ENCODE data around the gene TENM4.
"Not testable (repeated sequence)": the region's sequence is repeated elsewhere in the genome, so short reads cannot be mapped to it uniquely, and the experiment has no call there.

Gene TENM4

DNA sequence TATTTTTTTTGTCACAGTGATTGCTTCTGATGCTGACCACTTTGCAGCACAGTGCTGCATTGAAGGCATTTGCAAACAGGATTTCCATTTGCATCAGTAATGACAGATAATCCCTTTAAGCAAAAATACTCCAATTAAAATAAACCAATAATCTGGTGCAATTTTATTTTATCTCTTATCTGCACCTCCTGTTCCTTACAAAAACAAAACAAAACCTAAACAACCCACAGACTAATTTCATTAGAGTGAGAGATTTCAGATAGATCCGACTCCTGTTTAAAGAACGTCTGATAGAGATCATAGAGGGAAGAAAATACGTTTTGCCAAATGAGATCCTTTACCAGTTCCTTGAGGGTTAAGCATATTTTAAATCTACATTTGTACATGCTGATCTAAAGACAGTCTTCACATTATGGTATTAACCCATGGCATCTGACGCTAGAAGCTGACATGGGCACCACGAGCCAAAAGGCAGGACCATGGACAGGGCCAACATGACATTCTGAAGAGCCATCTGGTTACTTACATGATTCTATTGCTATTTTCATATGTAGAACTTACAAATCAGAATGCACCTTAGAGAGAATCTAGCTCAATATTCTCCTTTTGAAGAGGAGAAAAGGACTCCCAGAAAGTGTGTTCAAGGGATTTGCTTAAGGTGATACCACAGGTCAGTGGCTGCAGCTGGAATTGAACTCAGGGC, 580.0 kb downstream of the TENM4 start:
- peak; percentile 12 for DNase-seq

DNA sequence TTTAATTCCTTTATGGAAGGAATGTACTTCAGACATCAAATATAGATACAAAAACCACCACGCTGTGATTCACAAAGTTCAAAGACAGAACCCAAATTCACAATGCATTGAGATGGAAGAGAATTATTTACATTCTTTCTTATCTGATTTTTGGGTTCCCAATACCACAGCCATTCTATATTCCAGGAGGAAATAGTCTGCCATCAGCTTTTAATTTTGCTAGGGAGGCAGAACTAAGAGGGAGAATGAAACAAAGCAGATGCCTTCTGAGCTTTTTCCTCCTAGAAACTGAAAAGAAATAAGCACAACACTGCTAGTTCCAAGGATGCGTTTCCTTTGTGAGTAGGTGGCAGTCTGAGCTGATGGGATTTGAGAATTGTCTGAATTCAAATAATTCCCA, 583.1 kb downstream of the TENM4 start:
- DNase-seq: no peak

DNA sequence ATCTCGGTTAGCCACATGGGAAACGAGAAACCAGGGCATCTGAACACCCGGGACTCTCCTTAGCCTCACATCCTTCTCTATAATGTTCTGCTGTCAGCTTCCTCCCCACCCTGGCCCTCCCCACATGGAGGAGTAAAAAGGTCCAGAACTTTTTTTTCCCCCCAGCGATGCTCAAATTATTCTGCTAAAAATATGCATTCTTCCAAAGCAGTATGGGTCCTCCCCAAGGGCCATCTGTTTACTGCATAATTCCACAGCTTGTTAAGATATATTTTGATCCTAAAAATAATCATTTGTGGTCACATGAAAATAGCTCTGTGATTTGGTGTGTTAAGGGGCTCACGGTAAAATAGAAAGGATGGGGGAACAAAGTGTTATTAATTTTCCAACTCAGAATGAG, 584.6 kb downstream of the TENM4 start:
- DNase-seq: no peak

DNA sequence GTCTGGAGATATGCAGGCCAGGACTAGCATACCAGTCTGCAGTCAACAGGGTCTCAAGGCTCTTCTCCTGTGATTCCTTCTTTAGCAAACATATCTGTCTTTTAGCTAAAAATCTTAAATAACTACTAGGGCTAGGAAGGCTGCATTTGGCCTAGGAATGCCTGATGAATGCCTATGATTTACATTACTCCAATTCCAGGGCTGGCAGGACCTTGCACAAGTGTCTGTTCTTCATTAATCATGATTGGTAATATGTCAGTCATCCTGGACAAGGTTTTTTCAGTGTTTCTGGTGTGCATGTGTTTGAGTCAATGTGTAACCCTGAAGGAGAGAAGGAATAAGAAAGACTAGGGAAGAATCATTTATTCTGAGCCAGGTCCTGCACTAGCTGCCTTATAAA, 585.7 kb downstream of the TENM4 start:
- no peak for DNase-seq

DNA sequence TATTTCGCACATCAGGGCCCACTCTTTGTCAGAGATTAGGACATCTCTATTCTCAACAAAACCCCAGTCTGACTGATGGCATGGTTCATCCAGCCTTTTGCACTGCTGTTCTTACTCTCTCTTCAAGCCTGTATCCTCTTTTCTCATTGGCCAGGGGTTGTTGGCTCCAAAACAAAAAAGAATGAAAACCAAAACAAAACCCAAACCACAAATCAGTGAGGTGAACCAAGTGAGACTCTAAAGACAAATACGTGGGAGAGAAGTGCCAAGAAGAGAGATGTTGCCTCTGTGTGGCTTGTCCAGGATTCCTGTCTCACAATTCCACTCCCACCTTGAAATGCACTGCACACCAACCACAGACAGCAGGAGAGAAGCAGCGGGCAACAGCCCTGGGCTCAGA, 587.3 kb downstream of the TENM4 start:
- DNase-seq: no peak

DNA sequence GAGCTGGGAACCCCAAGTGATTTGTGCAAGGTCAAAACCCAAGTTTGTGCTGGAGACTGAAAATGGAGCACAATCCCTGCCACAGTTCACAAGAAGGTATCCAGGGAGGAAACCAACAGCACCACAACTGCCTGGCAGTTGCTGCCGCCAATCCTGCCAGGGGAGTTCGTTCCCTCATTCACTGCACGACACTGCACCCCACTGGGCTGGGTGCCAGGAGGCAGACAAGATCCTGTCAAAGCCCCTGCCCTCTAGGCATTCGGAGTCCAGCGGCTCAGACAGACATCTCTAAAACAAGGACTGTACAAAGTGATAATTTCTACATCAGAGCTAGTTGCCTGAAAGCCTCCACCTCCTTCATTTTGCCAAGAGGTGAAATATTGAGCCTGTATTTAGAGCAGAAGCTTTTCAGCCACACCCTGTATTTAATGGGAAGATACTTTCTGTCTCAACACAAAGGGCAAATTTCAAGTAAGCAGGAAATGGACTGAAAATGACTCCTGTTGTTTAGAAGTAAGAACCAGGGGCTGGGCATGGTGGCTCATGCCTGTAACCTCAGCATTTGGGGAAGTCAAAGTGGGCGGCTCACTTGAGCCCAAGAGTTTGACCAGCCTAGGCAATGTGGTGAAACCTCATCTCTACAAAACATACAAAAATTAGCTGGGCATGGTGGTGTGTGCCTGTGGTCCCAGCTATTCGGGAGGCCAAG, 588.8 kb downstream of the TENM4 start:
- DNase-seq: peak; percentile 63

DNA sequence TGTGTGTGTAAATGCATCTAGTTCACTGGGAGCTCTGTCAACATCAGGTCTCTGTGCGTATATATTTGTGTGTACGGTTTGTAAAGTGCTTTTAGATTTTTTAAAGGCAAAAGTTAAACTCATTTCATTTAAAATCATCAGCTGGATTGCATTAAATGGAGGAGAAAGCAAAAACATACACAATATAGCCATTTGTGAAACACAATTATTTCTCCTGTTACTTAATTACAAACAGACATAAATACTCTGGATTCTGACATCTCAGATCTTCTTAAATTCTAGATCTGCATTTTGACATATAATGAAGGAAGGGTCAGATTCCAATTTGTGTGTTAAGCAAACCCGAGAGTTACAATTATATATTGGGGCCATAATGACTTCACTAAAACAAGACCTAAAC, 590.8 kb downstream of the TENM4 start:
- DNase-seq: no peak

DNA sequence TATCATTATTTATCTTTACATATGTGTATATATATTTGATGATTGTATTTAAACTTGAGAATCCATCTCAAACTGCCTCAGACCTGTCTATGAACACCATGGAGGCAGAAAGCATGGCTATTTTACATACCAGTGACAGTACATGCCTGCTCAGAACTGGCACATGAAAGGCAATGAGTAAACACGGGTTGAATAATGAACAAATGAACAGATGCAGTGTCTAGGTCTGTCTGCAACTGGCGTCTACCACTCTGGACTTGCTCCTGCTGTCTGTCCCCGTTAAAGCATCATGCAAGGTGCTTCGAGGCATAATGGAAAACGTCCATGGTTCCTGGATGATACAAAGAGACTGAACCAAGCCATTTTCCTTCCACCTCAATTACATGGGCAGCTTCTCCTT, 594.6 kb downstream of the TENM4 start:
- no peak for DNase-seq

DNA sequence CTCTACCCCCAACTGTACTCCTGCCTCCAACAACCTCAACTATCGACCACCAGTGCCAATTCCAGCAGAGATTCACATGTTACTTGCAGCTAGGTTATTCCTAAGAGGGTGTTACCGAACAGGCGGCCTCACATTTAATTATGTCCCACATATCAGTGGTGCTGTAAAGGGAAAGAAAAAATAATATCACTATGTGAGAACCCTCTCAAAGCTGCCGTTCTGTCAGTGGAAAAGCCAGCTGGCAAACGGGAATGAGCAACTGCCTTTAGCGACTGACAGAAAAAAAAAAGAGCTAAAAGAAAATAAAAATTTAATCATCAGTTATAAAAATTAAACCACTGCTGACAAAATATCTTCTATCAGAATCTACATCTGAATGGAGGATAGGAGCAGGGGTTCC, 595.3 kb downstream of the TENM4 start:
- DNase-seq: no peak

DNA sequence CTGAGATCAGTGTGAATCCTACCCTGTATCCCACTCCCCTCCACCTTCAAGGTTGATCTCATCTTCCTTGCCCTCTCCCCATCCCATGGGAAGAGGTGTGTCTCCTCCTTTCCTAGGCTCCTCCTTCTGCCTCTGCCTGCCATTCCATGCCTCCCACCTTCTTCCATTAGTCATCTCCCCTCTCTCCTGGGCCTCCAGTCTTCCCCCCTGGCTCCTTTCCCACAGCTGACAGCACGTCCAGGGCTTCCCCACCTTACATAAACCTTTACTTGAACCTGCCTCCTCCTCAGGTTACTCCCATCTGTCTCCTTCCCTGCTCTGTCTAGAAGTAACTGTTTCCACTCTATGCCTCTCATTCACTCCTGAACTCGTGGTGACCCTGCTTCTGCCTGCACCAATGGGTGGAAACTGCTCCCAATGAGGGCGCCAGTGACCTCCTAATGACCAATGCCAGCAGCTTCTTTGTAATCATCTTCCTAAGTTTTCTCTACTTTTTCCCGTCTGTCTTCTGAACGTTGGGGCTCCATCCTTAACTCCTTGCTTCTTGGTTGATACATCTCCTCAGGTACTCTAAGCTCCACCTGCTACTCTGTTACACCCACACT, 599.3 kb downstream of the TENM4 start:
- no peak for DNase-seq

DNA sequence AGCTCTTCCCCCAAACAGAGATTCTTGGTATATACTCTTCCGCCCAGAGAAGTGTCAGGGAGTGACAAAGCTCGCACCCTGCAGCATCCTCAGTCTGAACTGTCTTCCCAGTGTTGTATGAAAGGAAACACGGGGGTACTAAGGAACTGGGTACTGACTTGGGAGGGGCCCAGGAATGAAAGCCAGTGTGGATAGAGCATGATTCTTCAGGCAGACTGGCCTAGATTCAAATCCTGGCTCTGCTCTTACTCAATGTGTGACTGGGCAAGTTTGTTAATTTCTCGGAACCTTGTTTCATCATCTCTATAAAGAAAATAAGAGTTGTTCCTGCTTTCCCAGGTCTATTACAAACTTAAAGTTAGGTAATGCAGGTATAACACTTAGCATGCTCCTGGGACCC, 600.2 kb downstream of the TENM4 start:
- no peak for DNase-seq

DNA sequence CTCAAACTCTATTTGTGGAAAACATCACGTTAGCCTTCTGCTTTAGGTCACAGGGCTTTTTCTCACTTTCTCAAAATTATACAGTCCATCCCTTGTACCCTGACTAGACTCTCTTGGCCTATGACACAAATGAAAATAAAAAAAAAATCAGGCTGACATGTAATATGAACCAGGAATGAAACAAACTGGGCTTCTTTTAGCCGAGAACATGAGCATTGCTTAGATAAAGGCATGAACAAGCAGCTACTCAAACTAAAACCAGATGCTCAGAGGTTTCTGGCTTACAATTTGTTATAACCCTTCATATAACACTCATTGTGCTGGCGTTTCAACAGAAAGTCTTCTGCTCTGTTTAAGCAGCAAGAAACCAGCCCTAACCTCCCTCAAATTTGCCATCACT, 600.6 kb downstream of the TENM4 start:
- DNase-seq: no peak

DNA sequence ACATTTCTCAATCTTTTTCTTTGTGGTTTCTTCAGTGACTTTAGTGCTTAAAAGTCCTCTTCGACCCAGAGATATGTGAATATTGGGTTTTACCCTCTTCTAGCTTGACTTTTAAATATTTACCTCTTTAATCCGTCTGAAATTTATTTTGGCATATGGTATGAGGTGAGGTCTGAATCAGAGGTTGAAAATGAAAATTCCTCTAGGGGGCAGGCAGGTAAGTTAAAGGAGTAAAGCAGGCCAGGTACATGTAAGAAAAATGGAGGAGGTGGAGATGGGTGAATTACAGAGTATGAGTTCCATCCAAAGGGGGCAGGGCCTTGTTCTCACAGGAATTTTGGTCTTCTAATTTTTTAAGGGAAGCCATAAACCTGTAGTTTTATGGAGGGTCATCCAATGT, 602.4 kb downstream of the TENM4 start:
- no peak for DNase-seq

DNA sequence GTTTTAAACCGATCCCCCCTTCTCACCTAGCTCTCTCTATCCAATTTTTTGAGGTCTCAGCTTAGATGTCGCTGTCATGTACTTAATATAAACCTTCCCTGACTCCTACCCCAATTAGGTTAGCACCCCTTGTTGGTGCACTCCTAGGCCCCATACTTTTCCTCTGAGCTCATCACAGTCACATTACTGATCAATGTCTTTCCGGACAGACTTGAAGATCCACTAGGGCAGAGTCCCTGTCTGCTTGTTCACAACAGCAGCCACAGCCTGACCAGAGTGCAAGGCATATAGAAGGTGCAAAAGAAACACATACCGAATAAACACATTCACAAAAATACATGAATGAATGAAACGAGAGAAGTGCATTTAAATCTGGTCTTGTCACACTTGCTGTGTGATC, 605.2 kb downstream of the TENM4 start:
- DNase-seq: no peak

DNA sequence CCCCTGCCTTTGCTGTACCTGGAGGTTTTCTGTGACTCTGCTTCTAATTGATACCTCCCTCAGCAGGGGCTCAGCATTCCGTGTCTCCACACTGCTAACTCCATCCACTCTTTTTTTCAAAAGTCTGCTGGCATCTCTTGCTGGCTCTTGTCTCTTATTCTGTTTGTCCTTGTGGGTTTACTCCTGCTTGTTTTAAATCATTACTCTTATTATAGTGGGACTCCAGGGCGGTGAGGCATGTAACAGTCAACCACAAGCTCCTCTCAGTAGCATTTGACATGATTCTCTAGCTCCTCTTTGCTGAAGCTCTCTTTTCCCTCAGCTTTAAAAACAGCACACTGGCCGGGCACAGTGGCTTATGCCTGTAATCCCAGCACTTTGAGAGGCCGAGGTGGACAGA, 605.9 kb downstream of the TENM4 start:
- DNase-seq: no peak

DNA sequence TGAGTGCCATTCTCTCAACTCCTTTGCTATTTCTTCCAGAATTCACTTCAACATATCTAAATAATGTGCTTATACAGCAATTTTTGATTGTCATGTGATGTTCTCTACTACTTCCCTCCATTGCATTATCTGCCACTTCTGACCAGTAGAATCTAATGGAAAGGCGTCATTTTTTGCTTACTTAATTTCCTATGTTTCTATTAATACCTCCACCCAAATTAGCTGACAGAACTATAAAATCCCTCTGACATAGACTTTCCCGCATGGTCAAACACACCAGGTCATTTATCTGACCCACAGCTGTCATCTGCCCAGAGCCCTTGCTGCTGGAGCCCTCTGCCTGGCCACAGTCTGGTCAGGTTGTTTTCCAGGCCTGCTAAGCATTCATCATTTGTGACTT, 607.6 kb downstream of the TENM4 start:
- DNase-seq: peak; percentile 42

DNA sequence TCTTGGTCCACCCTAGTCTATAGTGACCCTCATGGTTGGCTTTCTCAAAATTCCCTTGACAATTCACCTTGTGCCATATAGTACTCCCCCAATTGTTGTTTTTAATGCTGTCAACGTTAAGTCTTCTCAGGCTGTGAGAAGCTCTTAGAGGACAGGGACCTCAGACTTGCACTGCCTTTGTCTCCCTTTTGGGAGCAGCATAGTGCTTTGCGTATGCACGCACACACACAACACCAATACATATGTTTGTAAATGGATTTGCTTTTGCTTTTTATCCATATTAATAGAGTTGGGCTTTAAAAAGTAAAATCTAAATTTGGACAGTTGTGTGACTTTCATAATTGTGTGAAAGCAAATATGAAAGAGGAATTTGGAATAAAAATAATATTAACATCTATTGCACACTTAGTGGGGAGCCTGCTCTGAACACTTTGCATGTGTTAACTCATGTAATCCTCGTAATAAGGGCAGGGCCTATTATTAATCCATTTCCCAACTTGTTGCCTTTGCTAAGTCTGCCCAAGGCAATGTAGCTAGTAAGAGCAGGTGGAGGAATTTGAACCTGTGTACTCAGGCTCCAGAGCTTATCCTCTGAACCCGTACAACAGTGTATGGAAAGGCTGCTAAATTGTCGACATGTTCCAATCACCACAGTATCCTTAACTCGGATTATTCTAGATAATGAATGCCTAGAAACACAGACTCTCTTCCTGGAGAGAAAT, 608.4 kb downstream of the TENM4 start:
- DNase-seq: no peak

DNA sequence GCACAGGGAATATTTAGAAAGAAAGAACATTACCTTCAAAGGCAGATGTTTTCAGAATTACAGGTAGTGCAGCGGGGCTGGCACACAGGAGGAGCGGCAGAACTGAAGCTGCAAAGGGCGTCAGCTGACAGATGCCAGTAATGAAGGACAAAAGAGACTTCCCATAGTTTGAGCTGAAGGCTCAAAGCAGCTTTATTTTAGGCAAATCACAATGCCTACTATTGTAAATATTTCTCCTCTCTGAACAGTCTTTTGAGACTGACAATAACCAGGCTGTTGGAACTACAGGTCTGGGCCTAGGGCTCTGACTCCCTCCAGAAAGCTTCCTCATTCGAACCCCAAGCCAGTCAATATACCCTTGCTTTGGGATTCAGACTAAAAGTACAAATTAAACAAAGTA, 609.3 kb downstream of the TENM4 start:
- DNase-seq: no peak

DNA sequence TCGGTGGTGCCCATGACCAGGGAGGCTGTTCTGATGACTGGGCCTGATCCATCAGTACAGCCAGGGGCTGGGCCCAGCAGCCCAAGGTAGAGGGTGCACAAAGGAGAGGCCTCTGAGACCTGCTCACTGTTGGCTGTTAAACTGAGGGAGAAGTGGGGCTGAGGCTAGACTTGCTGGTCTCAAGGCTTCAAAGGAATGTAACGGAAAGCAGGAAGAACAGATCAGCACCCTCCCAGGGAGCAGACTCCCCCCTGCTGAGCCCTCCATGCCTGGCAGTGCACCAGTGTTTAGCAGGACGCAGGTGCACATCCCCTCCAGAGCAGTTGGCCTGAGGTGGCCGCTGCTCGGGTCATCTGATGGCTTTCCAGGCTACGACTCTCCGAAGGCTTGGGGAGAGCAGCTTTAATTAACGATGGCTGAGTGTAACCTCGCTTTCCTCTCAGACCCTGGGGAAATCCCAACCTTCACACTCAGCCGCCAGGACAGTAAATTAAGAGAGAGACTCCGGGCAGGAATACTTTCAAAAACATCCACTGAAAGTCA, 610.5 kb downstream of the TENM4 start:
- DNase-seq: no peak

DNA sequence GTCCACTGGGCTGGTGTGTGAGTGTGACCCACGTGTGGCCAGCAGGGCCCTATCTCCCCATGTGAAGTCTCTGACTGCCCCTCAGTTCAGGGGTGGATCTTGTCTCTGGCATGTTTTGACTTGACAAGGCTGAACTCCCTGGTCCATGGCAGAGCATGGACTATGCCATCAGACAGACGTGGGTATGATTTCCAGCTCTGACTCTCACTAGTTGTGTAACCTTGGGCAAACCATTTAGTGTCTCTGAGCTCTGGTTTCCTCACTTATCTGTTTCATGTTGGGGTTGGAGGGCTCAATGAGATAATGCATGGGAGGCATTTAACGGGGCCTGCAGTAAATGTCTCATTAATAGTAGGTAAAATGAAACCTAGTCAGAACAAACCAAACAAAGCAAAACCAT, 611.7 kb downstream of the TENM4 start:
- peak; percentile 49 for DNase-seq

DNA sequence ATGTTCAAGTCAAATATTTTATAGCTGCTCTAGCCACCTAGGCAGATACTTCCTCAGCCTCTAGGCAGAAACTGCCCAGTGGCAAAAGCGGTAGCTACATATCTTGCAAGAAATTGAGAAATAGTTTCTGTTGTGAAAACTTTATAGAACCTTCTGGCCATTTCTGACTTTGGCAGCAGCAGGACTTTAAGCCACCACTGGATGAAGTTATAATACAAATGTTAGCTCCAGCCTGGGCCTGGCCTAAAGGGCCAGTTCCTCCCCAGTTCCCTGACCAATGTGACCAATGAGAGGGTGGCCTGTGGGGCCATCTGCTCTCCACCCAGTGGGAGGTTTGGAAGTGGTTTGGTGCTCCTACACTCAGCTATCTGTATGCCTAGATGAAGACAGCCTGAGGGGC, 612.2 kb downstream of the TENM4 start:
- DNase-seq: peak; percentile 58

DNA sequence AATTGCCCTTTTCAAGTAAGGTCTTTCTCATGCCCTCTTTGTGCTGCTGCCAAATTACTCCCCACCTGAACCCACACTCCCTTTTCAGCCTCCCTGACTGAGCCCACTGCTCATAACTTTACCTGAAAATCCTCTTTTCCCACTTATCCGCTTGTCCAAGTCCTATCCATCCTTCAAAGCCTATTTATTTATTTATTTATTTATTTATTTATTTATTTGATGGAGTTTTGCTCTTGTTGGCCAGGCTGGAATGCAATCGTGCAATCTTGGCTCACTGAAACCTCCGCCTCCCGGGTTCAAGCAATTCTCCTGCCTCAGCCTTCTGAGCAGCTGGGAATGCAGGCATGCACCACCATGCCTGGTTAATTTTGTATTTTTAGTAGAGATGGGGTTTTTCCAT, 613.5 kb downstream of the TENM4 start:
- not testable (repeated sequence) for DNase-seq

DNA sequence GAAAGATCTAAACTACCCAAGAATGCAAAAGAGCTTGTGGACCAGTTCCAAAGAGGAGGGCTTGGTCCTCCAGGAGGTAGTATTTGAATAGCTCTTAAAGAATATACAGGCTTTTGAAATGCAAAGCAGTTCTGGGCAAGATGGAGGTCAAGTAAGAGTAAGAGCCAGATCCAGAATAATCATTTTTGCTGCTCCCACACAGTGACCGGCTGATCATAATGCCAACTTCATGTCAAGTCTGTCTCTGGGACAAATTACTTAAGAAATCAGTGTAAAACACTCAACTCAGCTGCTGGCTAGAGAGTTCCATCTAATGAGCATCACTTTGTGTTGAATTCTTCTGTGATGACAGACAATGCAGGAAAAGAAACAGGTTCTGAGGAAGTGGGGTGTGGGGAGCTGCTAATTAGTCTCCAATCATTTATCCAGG, 615.2 kb downstream of the TENM4 start:
- no peak for DNase-seq

DNA sequence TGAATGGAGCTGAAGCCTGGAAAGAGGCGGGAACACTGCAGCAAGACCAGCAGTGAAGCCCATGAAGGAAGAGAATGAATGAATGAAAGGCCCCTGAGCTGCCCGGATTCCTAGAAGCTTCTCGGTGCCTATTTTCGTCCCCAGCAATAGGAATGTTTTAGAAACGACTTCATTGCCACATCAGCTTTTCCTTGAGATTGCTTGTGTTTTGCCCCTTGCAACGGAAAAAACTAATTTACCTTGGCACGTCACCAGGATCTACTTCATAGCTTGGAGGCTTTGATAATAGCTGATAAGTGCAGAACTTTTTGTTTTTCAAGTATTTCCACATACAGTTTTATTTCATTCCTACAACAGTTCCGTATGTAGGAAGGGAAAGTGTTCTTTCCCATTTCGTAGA, 617.2 kb downstream of the TENM4 start:
- DNase-seq: no peak

All from suppressor macrophage treated with lipopolysaccharide for 4 hours (primary cell).